Neutrophil (primary cell): ENCODE results near the gene TMPRSS7.

Experiments used
- H3K27ac ChIP-seq: fragments of 200-600 bp; sonication (generic); 2 replicates; pipeline ENCODE4 v1.5.1; 2016; ENCODE audit warnings: mild to moderate bottlenecking, moderate library complexity
- H3K27me3 ChIP-seq: fragments of 200-600 bp; sonication (generic); 2 replicates; pipeline ENCODE4 v1.6.0; 2016; ENCODE audit warnings: mild to moderate bottlenecking
- H3K36me3 ChIP-seq: fragments of 200-600 bp; sonication (generic); 2 replicates; pipeline ENCODE4 v1.5.1; 2017
- H3K4me1 ChIP-seq, 2 experiments: fragments of 200-600 bp in 1 of 2; sonication (generic) in 1 of 2; 1 replicate in 1 of 2; 2 replicates in 1 of 2; pipeline versions ENCODE4 v1.5.1 to v1.6.1; 2013 to 2016; ENCODE audit warnings: low read depth in 1 of 2, low read length in 1 of 2, mild to moderate bottlenecking in 1 of 2, moderate library complexity in 1 of 2; ENCODE audit not compliant: control insufficient read depth in 1 of 2, insufficient read depth in 1 of 2
- H3K4me3 ChIP-seq, 2 experiments: fragments of 200-600 bp in 1 of 2; sonication (generic) in 1 of 2; 1 replicate in 1 of 2; 2 replicates in 1 of 2; pipeline ENCODE4 v1.5.1; 2013 to 2016; ENCODE audit warnings: low read depth in 1 of 2, low read length in 1 of 2, mild to moderate bottlenecking in 1 of 2, moderate library complexity in 1 of 2
- H3K9me3 ChIP-seq: fragments of 200-600 bp; sonication (generic); 2 replicates; pipeline ENCODE4 v1.5.1; 2016
- TF ChIP-seq, protein P1 (sequence below): fragments of 200-600 bp; sonication (generic); IDR thresholded peaks from 2 replicates; pipeline ENCODE4 v1.5.1; 2016; ENCODE audit warnings: antibody characterized with exemption

TMPRSS7 gene

DNA sequence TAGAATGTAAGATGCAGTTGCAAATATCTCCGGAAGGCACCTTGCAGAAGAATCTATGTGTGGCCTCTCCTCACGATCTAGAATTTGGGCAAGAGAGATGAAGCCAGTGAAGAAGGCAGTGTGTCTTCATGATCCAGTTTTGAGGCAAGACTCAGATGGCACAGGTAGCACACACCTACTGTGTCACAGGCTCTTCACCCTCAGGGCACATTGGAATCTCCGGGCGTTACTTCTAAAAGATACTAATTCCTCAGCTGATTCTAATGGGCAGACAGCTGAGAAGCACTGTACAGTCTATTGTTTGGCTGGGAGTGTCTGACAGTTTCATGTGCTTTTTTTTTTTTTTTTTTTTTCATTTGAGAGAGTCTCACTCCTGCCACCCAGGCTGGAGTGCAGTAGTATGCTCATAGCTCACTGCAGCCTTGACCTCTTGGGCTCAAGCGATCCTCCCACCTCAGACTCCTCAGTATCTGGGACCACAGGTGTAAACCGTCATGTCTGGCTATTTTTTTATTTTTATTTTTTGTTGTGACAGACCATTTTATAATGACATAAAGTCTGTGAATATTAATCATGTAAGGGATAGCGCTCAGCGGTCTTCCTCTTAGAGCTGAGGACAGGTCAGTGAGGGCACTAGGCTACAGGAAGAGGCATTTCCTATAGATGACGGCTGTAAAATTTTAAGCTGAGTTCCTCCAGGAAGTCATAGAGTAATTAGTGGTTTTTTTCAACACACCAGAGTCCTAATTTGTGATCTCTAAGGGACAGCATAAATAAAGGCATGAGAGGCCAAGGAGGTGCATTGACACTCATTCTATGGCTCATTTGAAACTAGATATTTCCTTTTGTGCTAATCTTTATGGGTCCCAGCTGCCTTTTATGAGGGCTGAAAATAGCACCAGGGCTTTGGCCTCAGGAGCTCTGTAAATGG is 55.7 kb downstream of the TMPRSS7 start:
- Histone ChIP-seq H3K36me3 (no peaks in the 10 kb centered on the region), H3K4me3 (no peak overlapping the region), H3K4me1 (peaks cover 18 to 25% of the 10 kb centered on the region in 2 experiments), H3K9me3 (no peaks in the 10 kb centered on the region), H3K27ac (no peak overlapping the region), H3K27me3 (peaks cover 97% of the 10 kb centered on the region)
- TF ChIP-seq, protein P1, sequence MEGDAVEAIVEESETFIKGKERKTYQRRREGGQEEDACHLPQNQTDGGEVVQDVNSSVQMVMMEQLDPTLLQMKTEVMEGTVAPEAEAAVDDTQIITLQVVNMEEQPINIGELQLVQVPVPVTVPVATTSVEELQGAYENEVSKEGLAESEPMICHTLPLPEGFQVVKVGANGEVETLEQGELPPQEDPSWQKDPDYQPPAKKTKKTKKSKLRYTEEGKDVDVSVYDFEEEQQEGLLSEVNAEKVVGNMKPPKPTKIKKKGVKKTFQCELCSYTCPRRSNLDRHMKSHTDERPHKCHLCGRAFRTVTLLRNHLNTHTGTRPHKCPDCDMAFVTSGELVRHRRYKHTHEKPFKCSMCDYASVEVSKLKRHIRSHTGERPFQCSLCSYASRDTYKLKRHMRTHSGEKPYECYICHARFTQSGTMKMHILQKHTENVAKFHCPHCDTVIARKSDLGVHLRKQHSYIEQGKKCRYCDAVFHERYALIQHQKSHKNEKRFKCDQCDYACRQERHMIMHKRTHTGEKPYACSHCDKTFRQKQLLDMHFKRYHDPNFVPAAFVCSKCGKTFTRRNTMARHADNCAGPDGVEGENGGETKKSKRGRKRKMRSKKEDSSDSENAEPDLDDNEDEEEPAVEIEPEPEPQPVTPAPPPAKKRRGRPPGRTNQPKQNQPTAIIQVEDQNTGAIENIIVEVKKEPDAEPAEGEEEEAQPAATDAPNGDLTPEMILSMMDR: no peak

DNA sequence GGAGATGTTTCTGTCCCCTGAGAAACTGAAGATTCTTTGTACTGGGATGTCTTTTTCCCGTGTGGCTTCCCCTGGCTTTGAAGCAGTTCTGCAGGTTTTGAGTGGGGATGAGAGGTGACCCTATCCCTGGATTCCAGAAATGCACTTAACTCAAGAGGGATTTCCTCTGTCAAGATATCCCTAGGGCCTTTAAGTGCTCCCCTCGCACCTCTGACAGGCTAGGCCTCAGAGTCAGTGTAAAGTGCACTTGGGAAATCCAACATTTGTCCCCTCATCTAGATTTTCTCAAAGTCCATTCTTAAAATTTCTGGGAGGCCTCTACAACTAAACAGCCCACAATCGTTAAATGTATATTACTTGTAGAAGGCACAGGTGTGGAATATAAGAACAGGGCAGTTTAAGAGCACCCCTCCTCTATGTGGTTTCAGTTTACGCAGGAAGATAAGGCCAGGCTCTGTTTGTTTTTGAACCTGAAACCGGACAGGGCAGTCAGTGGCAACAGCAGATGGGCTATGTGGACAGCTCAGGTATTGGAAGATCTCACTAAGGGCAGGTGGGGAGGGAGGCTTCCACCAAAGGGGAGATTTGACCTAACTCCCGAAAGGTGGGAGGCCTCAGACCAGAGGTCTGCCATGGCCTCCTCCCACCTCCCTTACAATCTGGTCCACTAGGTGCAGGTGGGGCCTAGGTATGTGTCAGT is 56.5 kb downstream of the TMPRSS7 start:
- no peaks in the 10 kb centered on the region for H3K36me3 ChIP-seq
- TF ChIP-seq, protein P1: no peak
- peaks cover 97% of the 10 kb centered on the region for H3K27me3 ChIP-seq
- no peaks in the 10 kb centered on the region for H3K9me3 ChIP-seq
- no peak overlapping the region for H3K27ac ChIP-seq
- peaks cover 18 to 21% of the 10 kb centered on the region in 2 experiments for H3K4me1 ChIP-seq
- no peak overlapping the region for H3K4me3 ChIP-seq

DNA sequence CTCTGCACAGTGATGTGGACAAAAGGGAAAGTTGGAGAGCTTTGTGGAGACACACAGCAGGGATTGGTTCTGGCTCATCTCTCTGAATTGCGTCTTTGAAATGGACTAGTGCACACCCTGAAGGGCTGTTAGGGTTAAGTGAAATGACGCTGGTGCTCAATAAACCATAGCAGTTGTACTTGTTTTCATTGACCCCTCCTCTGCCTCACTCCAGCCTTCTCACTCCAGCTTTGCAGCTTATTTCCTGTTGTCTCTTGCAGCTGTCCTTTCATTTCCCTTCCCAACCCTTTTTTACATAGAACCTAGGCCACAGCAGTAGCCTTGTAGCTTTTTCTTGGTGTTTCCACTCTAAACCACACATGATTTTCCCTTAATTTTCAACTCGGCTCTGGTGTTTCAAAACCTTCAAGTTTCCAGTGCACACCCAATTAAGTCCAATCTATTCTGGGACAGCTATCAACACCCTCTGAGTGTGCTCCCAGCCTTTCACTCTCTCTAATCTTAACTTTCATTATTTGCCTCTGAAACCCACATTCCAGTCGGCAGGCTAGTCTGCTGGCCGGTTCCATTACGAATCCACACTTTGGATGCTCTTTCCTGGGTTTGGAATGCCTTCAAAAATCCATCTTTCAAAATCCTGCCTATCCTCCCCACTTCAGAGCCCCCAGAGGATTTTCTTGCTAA is 58.1 kb downstream of the TMPRSS7 start:
- Histone ChIP-seq H3K4me1 (peaks cover 10 to 12% of the 10 kb centered on the region in 2 experiments), H3K27ac (no peak overlapping the region), H3K9me3 (no peaks in the 10 kb centered on the region), H3K36me3 (no peaks in the 10 kb centered on the region), H3K27me3 (peaks cover 97% of the 10 kb centered on the region), H3K4me3 (no peak overlapping the region)
- TF ChIP-seq, protein P1: no peak

- Histone ChIP-seq H3K4me3 (no peak overlapping the region), H3K27me3 (peaks cover 97% of the 10 kb centered on the region), H3K27ac (no peak overlapping the region), H3K36me3 (no peaks in the 10 kb centered on the region), H3K9me3 (no peaks in the 10 kb centered on the region), H3K4me1 (peaks cover 10 to 12% of the 10 kb centered on the region in 2 experiments)
- TF ChIP-seq, protein P1: no peak
Observed at GRCh38 chr3:112093180-112093522, 58.6 kb downstream of the TMPRSS7 start.

- Histone ChIP-seq H3K36me3 (no peaks in the 10 kb centered on the region), H3K4me3 (no peak overlapping the region), H3K9me3 (no peaks in the 10 kb centered on the region), H3K27me3 (peaks cover 90% of the 10 kb centered on the region), H3K27ac (no peak overlapping the region), H3K4me1 (peaks cover 3 to 6% of the 10 kb centered on the region in 2 experiments)
- TF ChIP-seq, protein P1: no peak
Observed at GRCh38 chr3:112095731-112096130, 61.2 kb downstream of the TMPRSS7 start.
